HG02943 (cell line): ENCODE results near the gene SLC6A20.
"Not testable (repeated sequence)": the region's sequence is repeated elsewhere in the genome, so short reads cannot be mapped to it uniquely, and the experiment has no call there.

Experiments used
- ATAC-seq: cut with Tn5 transposase; IDR thresholded peaks from one replicate; pipeline ENCODE4 v1.9.1; 2021; ENCODE audit warnings: mild to moderate bottlenecking, low read depth, moderate library complexity; ENCODE audit not compliant: unreplicated experiment

Gene SLC6A20

GRCh38 chr3:45762647-45763302 lies 33.6 kb downstream of the SLC6A20 start:
- ATAC-seq, result no peak

- no peak for ATAC-seq
Observed at GRCh38 chr3:45761831-45762230, 34.5 kb downstream of the SLC6A20 start.

- no peak for ATAC-seq
Observed at GRCh38 chr3:45760878-45761711, 35.2 kb downstream of the SLC6A20 start.

DNA sequence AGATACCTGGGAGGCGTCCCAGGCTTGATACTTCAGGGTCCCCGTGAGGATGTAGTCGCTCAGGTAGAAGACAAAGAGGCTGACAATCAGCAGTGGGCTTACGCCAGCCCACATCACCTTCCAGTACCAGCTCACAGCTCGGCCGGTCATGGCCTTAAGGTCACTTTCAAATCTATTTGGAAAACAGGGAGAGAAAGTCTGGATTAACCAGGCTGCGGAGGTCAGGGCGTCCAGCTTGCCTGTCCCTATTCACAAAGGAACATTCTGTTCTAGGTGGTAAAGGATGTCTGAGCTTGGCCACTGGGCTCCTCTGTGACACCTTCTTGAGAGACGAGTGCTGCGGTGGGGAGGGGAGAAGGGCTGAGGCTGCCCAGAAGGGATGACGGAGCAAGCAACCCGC lies 36.5 kb downstream of the SLC6A20 start:
- no peak for ATAC-seq

DNA sequence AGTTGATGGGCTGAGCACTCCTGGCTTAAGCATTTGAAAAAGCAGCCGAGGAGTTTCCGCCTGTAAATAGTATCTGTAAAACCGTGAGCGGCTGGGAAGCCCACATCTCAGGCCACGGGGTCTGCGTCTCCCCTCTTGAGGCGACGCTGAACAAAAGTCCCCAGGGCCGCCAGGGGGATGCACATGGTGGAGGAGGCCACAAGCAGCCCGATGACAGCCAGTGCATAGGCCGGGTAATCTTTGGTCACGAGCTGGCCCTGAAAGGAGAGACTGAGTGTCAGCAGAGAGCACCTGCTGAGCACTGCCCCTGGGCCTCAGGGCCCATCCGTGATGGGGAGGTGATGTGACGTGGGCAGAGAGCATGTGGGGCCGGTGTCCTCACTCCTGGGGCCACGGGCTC lies 37.5 kb downstream of the SLC6A20 start:
- no peak for ATAC-seq

GRCh38 chr3:45757141-45757540 lies 39.2 kb downstream of the SLC6A20 start:
- ATAC-seq, result not testable (repeated sequence)

GRCh38 chr3:45756055-45756454 lies 40.3 kb downstream of the SLC6A20 start:
- no peak for ATAC-seq

- ATAC-seq, result no peak
Observed at GRCh38 chr3:45754461-45754860, 41.9 kb downstream of the SLC6A20 start.

DNA sequence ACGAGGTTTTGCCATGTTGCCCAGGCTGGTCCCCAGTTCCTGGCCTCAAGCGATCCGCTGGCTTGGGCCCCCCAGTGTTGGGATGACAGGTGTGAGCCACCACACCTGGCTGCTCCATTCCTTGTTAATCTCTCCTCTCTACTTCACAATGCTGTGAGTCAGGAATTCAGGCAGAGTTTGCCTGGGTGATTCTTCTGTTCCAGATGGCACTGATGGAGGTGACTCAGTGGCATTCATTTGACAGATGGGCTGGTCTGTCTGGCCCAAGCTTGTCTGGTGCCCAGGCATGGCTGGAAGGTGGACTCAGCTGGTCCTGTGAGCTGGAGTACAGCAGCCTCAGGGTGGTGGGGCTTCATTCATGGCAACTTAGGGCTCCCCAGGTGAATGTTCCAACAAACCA lies 43.2 kb downstream of the SLC6A20 start:
- no peak for ATAC-seq

DNA sequence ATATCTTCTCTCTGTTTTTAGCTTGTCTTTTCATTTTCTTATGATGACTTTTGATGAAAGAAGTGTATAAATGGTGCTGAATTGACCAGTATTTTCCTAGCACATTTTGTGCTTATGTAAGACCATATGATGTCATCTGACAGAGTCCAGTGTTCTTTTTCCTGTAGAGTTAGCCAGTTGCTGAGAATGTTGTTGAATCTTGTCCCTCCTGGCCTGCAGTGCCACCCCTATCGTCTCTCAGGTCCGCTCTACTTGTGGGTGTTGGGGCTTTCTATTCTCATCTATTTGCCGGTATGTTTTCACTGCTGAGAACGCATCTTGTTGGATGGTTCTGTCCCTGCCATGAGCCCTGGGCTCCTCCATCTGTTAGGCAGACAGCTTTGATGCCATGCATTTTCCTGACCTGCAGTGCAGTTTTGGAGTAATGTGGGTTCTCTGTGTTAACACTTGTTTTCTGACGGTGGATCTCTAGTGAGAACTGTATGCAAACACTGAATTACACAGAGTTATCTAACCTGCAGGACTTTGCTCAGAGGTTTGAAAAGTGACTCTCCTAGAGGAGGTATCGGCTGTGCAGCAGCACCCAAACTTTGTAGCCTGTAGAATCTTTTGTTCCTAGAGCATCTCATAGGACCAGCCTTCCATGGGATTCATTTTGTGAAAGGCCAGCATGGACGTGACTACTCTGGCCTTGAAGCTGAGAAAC lies 44.6 kb downstream of the SLC6A20 start:
- ATAC-seq, result no peak

DNA sequence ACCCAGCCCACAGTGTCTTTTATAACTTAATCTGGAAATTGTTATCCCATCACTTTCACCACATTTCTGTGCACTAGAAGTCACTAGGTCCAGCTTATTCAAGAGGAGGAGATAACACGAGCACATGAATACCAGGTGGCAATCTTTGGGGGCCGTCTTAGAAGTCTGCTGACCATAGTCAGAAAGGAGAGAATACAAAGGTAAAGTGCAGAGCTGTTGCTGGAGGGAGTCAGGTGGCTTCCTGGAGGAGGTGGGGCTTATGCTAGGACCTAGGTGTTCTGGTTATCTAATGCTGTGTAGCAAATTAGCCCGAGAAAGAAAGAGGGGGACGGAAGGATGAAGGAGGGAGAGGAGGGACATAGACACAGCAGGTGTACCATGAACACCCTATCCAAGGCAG lies 46.5 kb downstream of the SLC6A20 start:
- ATAC-seq, result no peak

- not testable (repeated sequence) for ATAC-seq
Observed at GRCh38 chr3:45749036-45749600, 47.2 kb downstream of the SLC6A20 start.

DNA sequence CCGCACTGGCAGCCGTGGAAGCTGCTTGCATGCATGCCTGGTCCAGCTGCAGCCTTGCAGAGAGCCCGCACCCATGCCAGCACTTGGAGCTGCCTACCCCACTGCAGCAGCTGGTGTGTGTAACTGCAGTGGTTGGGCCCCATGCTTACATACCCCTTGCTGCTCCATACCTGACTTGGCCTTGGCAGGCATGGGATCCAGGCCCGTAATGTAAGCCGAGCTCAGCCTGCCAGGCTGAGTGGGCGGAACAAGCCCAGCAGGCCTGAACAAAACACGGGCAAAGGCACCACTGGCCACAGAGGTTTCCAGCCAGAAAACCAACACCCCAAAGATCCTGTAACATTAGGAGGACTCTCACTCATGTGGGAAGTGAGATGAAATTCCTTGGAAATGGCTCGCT lies 48.3 kb downstream of the SLC6A20 start:
- ATAC-seq, result no peak

DNA sequence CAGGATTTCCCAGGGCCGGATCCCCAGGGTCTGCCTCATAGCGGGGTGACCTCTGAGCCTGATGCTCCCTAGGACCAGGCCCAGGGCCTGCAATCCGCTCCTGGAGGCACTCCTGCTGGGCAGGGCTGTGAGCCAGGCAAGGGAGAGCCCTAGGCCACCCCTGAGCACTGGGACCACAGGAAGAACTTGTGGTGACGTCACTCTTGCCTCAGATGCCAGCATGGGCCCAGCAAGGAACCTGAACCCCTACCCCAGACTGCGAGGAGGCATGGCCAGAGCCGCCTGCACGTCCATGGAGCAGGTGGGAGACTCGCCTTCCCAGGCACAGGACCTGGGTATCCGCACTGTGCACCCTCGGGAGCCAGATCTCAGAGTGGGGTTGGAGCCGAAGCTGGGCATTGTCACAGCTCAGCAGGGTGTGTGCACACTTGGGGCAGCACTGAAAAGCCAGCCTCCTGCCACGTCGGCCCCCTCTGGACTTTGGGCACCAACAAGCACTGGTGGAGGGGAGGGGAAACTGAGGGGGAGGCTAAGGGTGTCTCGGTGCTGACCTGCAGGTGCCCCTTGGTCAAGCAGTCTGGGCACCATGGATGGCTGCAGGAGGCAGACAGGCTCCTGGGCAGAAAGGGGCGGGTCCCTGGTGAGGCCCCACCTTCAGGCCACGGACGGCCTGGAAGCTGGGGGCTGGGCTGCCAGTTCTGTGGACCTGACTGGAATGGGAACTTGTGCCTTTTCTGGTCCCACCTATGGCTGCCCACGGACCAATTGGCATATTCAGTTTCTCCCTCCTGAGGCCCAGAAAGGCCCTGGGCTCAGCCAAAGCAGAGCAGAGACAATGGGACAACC lies 49.3 kb downstream of the SLC6A20 start:
- no peak for ATAC-seq

GRCh38 chr3:45746165-45746776 lies 50.1 kb downstream of the SLC6A20 start:
- no peak for ATAC-seq

- no peak for ATAC-seq
Observed at GRCh38 chr3:45742461-45743089, 53.8 kb downstream of the SLC6A20 start.

- no peak for ATAC-seq
Observed at GRCh38 chr3:45741742-45742460, 54.4 kb downstream of the SLC6A20 start.

DNA sequence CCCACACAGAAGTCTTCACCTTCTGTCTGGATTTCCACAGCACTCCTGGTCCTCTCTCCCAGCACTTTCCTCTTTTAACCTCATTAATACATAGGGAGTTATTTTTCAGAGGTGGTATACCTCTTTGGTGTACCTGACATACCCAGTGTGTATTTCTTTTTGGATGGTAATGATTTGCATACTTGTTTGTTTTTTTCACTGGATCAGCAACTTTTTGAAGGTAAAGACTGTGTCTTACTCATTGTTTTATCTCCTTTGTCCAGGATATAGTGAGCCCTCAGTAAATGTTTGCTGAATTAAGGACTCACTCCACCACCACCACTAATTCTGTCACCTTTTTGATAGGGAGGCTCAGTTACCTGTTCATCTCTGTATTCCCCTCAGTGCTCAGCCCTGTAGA lies 55.1 kb downstream of the SLC6A20 start:
- ATAC-seq, result no peak

- no peak for ATAC-seq
Observed at GRCh38 chr3:45739991-45740390, 56.3 kb downstream of the SLC6A20 start.
